AG04450 (cell line): ENCODE measurements around the gene ZNF236. TPM values are rescaled to one million over a fixed set of nuclear protein-coding genes. Genes with fewer than 3 reads are reported as not detected.

Source experiments
- CTCF ChIA-PET: fragments of 300-600, 350-600 bp; formaldehyde crosslinking; extraction: SDS; loops from one replicate; lab custom pipeline; 2022; ENCODE audit warnings: antibody characterized with exemption, inconsistent platforms; lab: Charles Lee
- POLR2A ChIA-PET: fragments of 350-600 bp; formaldehyde crosslinking; extraction: SDS; loops from one replicate; lab custom pipeline; 2021; ENCODE audit warnings: antibody characterized with exemption, inconsistent platforms; lab: Yijun Ruan, JAX
- DNase-seq: peaks from one replicate; pipeline ENCODE4 v3.0.0-alpha.2; 2011; ENCODE audit warnings: low read depth, low spot score
- H3K27ac ChIP-seq: one replicate; pipeline ENCODE4 v1.5.1; 2012; ENCODE audit warnings: low read depth, low read length, control low read depth
- H3K27me3 ChIP-seq: one replicate; pipeline ENCODE4 v1.6.0; 2012; ENCODE audit warnings: low read length; ENCODE audit not compliant: control insufficient read depth, insufficient read depth
- H3K4me3 ChIP-seq: 2 replicates; pipeline ENCODE4 v1.5.1; 2011; ENCODE audit warnings: mild to moderate bottlenecking, low read depth, low read length, control low read depth
- H3K9me3 ChIP-seq: 2 replicates; pipeline ENCODE4 v1.5.1; 2012; ENCODE audit warnings: low read length; ENCODE audit not compliant: control insufficient read depth, insufficient read depth
- CTCF ChIP-seq: IDR thresholded peaks from 2 replicates; pipeline ENCODE4 v1.5.1; 2011; ENCODE audit warnings: low read depth, low read length, control low read depth, inconsistent platforms
- polyA plus RNA-seq: library from polyadenylated mRNA; depleted of rRNA; stranded (reverse); fragments of >200 nt; gene quantifications from 2 replicates; pipeline ENCODE4 v1.2.3, GENCODE V29; 2011

The ZNF236 gene
- polyA plus RNA-seq, 1 experiment, result 5.3 TPM

DNA sequence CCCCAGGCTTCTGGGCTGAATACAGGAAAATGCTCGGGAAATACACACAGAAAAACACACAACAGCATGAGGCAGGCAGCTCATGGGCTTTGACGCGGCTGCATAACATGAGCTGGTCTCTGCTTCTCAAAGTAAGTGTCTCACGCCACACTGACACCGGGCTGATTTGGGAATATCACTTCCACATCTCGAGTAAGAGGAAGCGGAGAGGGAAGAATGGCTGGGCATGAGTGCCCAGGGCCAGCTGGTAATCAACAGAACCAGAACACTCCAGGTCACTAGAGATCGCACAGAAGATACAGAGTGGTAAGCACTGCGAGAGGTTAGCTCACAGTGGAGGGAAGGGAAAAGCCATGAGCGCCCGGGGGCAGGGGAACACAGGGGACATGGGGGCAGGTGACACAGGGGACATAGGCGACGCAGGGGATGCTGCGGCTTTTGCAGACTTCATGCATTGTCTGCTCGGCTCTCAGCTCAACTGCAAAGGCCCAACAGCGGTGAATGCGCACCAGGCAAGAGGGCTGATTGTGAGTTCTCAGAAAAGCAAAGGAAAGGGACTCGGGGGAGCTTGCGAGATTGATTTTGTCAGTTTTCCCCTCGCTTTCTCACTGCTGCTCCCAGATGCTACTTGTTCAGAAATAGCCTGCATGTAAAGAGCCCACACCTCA lies 168.8 kb downstream of the ZNF236 start:
- CTCF ChIA-PET, result interaction anchor here (1.5 kb wide), 1 partner anchor 9 kb away, joined by 7 read pairs; no protein-coding TSS in a partner anchor
- no peak for TF ChIP-seq CTCF
- no peak for DNase-seq
- POLR2A ChIA-PET, result interaction anchor here (0.6 kb wide), 1 partner anchor 68 kb away, joined by 4 read pairs; no protein-coding TSS in a partner anchor
- Histone ChIP-seq H3K27ac (no peak overlapping the region), H3K27me3 (peaks cover 28% of the 10 kb centered on the region), H3K9me3 (peaks cover 5% of the 10 kb centered on the region; the same call in 1 of the 2 replicates), H3K4me3 (no peak overlapping the region)

DNA sequence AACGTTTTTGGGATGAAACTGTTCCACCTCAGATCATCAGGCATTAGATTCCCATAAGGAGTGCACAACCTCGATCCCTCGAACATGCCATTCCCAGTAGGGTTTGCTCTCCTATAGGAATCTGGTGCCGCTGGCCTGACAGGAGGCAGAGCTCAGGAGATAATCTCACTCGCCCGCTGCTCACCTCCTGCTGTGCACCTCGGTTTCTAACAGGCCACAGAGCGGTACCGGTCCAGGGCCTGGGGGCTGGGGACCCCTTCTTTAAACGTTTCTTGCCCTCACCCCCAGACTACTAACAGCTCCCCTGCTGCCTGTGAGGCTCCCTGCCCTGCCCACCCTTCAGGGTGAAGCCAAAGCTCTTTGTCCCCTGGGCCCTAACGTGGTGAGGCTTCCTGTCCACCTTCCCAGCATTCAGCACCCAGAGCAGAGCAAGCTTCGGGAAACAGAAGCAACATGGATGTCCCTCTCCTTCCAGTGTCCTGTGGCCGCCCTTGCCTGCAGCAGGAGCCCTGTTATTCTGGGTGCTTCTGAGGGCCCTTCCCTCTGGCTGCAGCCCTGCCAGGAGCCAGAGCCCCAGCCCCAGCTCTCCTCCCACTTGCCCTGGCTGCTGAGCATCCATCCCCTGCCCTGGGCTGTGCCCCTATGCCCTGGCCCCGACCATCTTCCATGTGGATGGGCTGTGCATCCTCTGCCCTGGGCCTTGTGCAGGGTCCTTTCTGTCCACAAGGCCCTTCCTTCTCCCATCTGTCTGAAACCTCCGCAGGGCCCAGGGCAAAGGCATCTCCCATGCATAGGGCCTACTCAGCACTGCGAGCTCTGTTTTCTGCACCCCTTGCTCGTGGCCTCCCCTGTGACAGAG lies 170.1 kb downstream of the ZNF236 start:
- Histone ChIP-seq H3K27ac (no peak overlapping the region), H3K27me3 (peaks cover 31% of the 10 kb centered on the region), H3K4me3 (no peak overlapping the region), H3K9me3 (peaks cover 5% of the 10 kb centered on the region; the same call in 1 of the 2 replicates)
- no peak for DNase-seq
- no peak for TF ChIP-seq CTCF
- ChIA-PET CTCF (interaction anchor here (0.9 to 1.8 kb wide), 2 partner anchors 9 to 189 kb away, joined by 3 to 16 read pairs; no protein-coding TSS in a partner anchor), POLR2A (no interaction called here)

GRCh38 chr18:76993085-76993382 lies 170.7 kb downstream of the ZNF236 start:
- peaks cover 29% of the 10 kb centered on the region for H3K27me3 ChIP-seq
- H3K27ac ChIP-seq, result no peak overlapping the region
- peaks cover 5% of the 10 kb centered on the region; the same call in 1 of the 2 replicates for H3K9me3 ChIP-seq
- POLR2A ChIA-PET, result no interaction called here
- no peak for TF ChIP-seq CTCF
- DNase-seq, result no peak
- CTCF ChIA-PET, result interaction anchor here (0.9 to 1.8 kb wide), 2 partner anchors 10 to 190 kb away, joined by 3 to 16 read pairs; no protein-coding TSS in a partner anchor
- H3K4me3 ChIP-seq, result no peak overlapping the region

DNA sequence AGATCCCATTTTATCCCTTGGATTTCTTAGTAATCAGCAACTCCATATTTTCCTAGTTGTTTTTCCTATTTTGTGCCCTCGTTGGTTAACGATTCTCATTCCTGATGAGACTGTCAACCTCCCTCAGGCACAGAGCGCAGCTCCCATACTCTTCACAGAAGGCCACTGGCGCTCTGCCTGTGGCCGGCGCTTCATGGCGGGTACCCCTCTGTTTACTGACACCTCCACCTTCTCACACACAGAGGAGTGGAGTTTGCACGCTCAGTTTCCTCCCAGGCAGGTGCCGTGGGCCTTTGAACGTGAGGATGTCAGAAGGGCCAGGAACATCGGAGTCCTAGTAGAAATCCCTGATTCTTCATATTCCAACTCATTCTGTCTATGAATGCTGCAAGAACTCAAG lies 171.2 kb downstream of the ZNF236 start:
- POLR2A ChIA-PET, result no interaction called here
- TF ChIP-seq CTCF, result no peak
- Histone ChIP-seq H3K27me3 (peaks cover 26% of the 10 kb centered on the region), H3K27ac (no peak overlapping the region), H3K9me3 (peaks cover 5% of the 10 kb centered on the region; the same call in 1 of the 2 replicates), H3K4me3 (no peak overlapping the region)
- CTCF ChIA-PET, result interaction anchor here (4.3 kb wide), 1 partner anchor 10 kb away, joined by 41 read pairs; no protein-coding TSS in a partner anchor
- DNase-seq, result no peak
